GM23338 (cell line): ENCODE data around the gene HIPK1. TPM values are rescaled to one million over a fixed set of nuclear protein-coding genes. Genes with fewer than 3 reads are reported as not detected.

Experiments used
- ATAC-seq: fragments of 200-7000 bp; cut with Tn5 transposase; 3 replicates; pipeline ENCODE4 v1.9.1; 2020
- DNase-seq: peaks from one replicate; pipeline ENCODE4 v3.0.0-alpha.2; 2015; ENCODE audit warnings: low spot score
- H2AFZ ChIP-seq: fragments of 200-600 bp; sonication (generic); 2 replicates; pipeline ENCODE4 v1.8.0; 2016; ENCODE audit warnings: antibody characterized with exemption, mild to moderate bottlenecking, moderate library complexity
- H3F3A ChIP-seq: fragments of 200-600 bp; sonication (generic); replicated peaks from 2 replicates; pipeline ENCODE4 v1.8.0; 2017; ENCODE audit warnings: antibody characterized with exemption, mixed run types, low read depth
- H3K27ac ChIP-seq: fragments of 200-600 bp; sonication (generic); 2 replicates; pipeline ENCODE4 v1.6.1; 2016; ENCODE audit warnings: low read depth
- H3K27me3 ChIP-seq: fragments of 200-600 bp; sonication (generic); 2 replicates; pipeline ENCODE4 v1.8.0; 2016; ENCODE audit warnings: mild to moderate bottlenecking, mixed run types, moderate library complexity; ENCODE audit not compliant: insufficient read depth
- H3K36me3 ChIP-seq: fragments of 200-600 bp; sonication (generic); 2 replicates; pipeline ENCODE4 v1.8.0; 2016; ENCODE audit warnings: mild to moderate bottlenecking; ENCODE audit not compliant: insufficient read depth
- H3K4me1 ChIP-seq: fragments of 200-600 bp; sonication (generic); 2 replicates; pipeline ENCODE4 v1.8.0; 2016; ENCODE audit warnings: mild to moderate bottlenecking, moderate library complexity; ENCODE audit not compliant: insufficient read depth
- H3K4me2 ChIP-seq: fragments of 200-600 bp; sonication (generic); 2 replicates; pipeline ENCODE4 v1.7.1; 2017; ENCODE audit warnings: mixed run types
- H3K4me3 ChIP-seq: fragments of 200-600 bp; sonication (generic); 2 replicates; pipeline ENCODE4 v1.6.1; 2016; ENCODE audit warnings: mixed run types
- H3K79me2 ChIP-seq: fragments of 200-600 bp; sonication (generic); replicated peaks from 2 replicates; pipeline ENCODE4 v1.8.0; 2017; ENCODE audit warnings: mild to moderate bottlenecking; ENCODE audit not compliant: insufficient read depth
- H3K9me2 ChIP-seq: fragments of 200-600 bp; sonication (generic); 2 replicates; pipeline ENCODE4 v1.8.0; 2017; ENCODE audit not compliant: insufficient read depth
- H4K20me1 ChIP-seq: fragments of 200-600 bp; sonication (generic); replicated peaks from 2 replicates; pipeline ENCODE4 v1.8.0; 2017; ENCODE audit warnings: mild to moderate bottlenecking; ENCODE audit not compliant: insufficient read depth
- H3K27ac Mint-ChIP-seq: 2 replicates; pipeline ENCODE4 v1.8.0; 2020; ENCODE audit warnings: inconsistent platforms, mild to moderate bottlenecking, moderate library complexity, mixed read lengths
- H3K27me3 Mint-ChIP-seq: 3 replicates; pipeline ENCODE4 v1.8.0; 2022; ENCODE audit warnings: low read depth, mild to moderate bottlenecking, moderate library complexity, mixed read lengths, inconsistent platforms; ENCODE audit not compliant: insufficient read depth, poor library complexity
- H3K36me3 Mint-ChIP-seq: 3 replicates; pipeline ENCODE4 v1.8.0; 2021; ENCODE audit warnings: low read depth, mild to moderate bottlenecking, inconsistent platforms, moderate library complexity, mixed read lengths
- H3K4me1 Mint-ChIP-seq: 3 replicates; pipeline ENCODE4 v1.8.0; 2020; ENCODE audit warnings: mild to moderate bottlenecking, inconsistent platforms, mixed read lengths
- H3K4me3 Mint-ChIP-seq: 3 replicates; pipeline ENCODE4 v1.8.0; 2021; ENCODE audit warnings: moderate library complexity, mild to moderate bottlenecking, inconsistent platforms, mixed read lengths
- H3K9me3 Mint-ChIP-seq: 3 replicates; pipeline ENCODE4 v1.8.0; 2020; ENCODE audit warnings: moderate library complexity, mild to moderate bottlenecking, inconsistent platforms, mixed read lengths
- CREB1 ChIP-seq: fragments of 250-450 bp; sonication (Bioruptor Pico); IDR thresholded peaks from 2 replicates; pipeline ENCODE4 v1.5.0; 2020; ENCODE audit warnings: low read depth, mild to moderate bottlenecking, moderate library complexity
- CTCF ChIP-seq, 2 experiments: fragments of 200-600 bp in 1 of 2; sonication (generic) in 1 of 2; conservative IDR thresholded peaks; 2 replicates each; pipeline versions ENCODE4 v1.5.1 to v1.6.1; 2016 to 2017; ENCODE audit warnings: antibody characterized with exemption in 2 of 2, low read depth in 2 of 2, mild to moderate bottlenecking in 2 of 2, moderate library complexity in 1 of 2
- JUNB ChIP-seq: IDR thresholded peaks from one replicate; pipeline ENCODE4 v1.6.1; 2016; ENCODE audit warnings: antibody characterized with exemption; ENCODE audit not compliant: unreplicated experiment
- STAT1 ChIP-seq: IDR thresholded peaks from one replicate; pipeline ENCODE4 v1.6.1; 2016; ENCODE audit warnings: antibody characterized with exemption; ENCODE audit not compliant: unreplicated experiment
- ZNF114 ChIP-seq: fragments of 250-450 bp; sonication (Bioruptor Pico); IDR thresholded peaks from 2 replicates; pipeline ENCODE4 v1.5.0; 2020; ENCODE audit warnings: mild to moderate bottlenecking, moderate library complexity
- ZNF462 ChIP-seq: fragments of 250-450 bp; sonication (Bioruptor Pico); IDR thresholded peaks from 2 replicates; pipeline ENCODE4 v1.5.0; 2020; ENCODE audit warnings: mild to moderate bottlenecking, moderate library complexity
- polyA plus RNA-seq: library from polyadenylated mRNA; unstranded; fragments of >200 nt; fragmentation: Nextera tagmentation; extraction: Ambion mirVana; gene quantifications from 2 replicates; pipeline ENCODE4 v1.2.1, GENCODE V29; 2016
- total RNA-seq: library from RNA; depleted of rRNA; stranded (reverse); fragments of >200 nt; shearing (Covaris generic); gene quantifications from 2 replicates; pipeline ENCODE4 v1.2.3, GENCODE V29; 2014

Gene HIPK1
- total and polyA plus RNA-seq, 2 experiments from 2014 or later: 14.3 to 47.5 TPM

- TF ChIP-seq ZNF462 (CRISPR knock-in tag) (no peak), STAT1 (no peak), CTCF (conservative IDR thresholded peaks at IDR 0.05; ENCODE audit: low read depth in 2 of 2) (no peak), ZNF114 (CRISPR knock-in tag) (no peak), JUNB (no peak)
Observed at GRCh38 chr1:113916974-113917373, 12.2 kb upstream of the HIPK1 start (continued).

DNA sequence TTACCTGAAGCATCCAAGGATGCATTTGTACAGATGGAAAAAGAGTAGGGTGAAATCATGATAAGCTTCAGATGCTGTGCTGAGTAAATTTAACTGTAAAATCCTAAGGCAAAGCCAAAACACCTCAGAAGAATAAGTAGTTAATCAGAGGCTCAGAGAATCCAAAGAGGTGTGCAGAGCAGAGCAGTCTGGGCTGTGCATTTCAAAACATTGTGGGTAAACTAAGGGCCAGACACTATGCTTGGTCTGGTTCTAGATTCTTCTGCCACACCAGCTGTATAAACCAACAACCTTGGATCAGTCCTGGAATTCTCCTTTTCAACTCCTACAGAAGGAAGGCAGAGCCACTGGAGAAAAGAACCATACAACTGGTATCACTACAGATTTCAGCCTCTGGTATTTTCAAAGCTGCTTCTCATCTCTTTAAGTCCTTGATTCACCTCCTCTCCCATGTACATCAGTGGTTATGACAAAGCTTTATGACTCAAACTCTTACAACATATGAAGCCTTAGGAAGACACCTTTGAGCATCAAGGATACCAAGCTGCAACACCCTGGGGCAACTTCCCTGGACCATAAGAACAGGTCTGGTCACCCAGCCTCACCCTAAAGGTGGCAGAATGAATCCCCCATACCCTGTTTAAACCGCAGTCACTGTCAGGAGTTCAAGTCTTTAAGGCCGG lies 11.6 kb upstream of the HIPK1 start:
- ATAC-seq (no peak), DNase-seq (no peak)
- no peak overlapping the region for H3K4me3 ChIP-seq
- Mint-ChIP-seq H3K27me3 (no peaks in the 10 kb centered on the region), H3K9me3 (no peaks in the 10 kb centered on the region), H3K36me3 (no peaks in the 10 kb centered on the region), H3K4me1 (peaks cover 3% of the 10 kb centered on the region; the same call in 1 of the 3 replicates), H3K4me3 (no peak overlapping the region), H3K27ac (no peak overlapping the region)
- no peaks in the 10 kb centered on the region for H3K36me3 ChIP-seq
- H3K4me1 ChIP-seq: no peaks in the 10 kb centered on the region
- no peak overlapping the region for H3K27ac ChIP-seq
- H3K79me2 ChIP-seq: no peaks in the 10 kb centered on the region
- peaks cover 3% of the 10 kb centered on the region; the same call in 1 of the 2 replicates for H3K9me2 ChIP-seq
- no peaks in the 10 kb centered on the region for H3F3A ChIP-seq
- no peaks in the 10 kb centered on the region for H4K20me1 ChIP-seq
- H2AFZ ChIP-seq: no peak overlapping the region
- H3K27me3 ChIP-seq: no peaks in the 10 kb centered on the region
- H3K4me2 ChIP-seq: no peak overlapping the region
- TF ChIP-seq CREB1 (CRISPR knock-in tag) (no peak), ZNF462 (CRISPR knock-in tag) (no peak)
